Measurements from ENCODE around the gene ADAM12.

The ADAM12 gene

DNA sequence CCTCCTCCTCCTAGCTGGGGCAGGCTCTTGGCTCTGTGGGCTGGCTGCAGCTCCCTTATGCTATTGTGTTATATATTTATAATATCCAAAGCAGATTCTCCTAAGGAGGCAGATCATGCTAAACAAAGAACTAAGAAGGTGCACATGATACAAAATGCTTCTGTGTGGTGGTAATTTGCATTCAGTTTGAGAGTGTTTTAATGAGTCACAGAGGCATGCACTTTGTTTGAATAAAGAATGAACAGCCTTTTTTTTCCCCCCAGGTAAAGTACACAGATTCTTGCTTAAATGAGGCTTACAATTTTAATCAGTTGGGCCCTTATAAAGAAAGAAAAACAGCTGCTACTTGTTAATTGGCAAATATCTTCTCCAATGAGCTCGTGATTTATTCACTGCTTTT is 396.9 kb downstream of the ADAM12 start:
- no peak for DNase-seq
- H3K4me3 ChIP-seq (ENCODE audit: low read length): no peak overlapping the region
- H3K9me3 ChIP-seq (replicated peaks; ENCODE audit: insufficient read depth, low read length): 0 out of 2 replicates have a peak, but pooled peaks cover 2% of the 10 kb centered on the region
- H3K79me2 ChIP-seq (ENCODE audit: low read length): no peaks in the 10 kb centered on the region
- no peaks in the 10 kb centered on the region for H3K36me3 ChIP-seq (replicated peaks; ENCODE audit: insufficient read depth, low read length)
- H3K9me2 ChIP-seq (replicated peaks; ENCODE audit: insufficient read depth, low read length): no peaks in the 10 kb centered on the region
- H3K4me1 ChIP-seq (ENCODE audit: low read length): no peaks in the 10 kb centered on the region
- no peak overlapping the region for H2AFZ ChIP-seq (ENCODE audit: low read length)
- no peak overlapping the region for H3K27ac ChIP-seq (ENCODE audit: low read length)
- no peak overlapping the region for H3K9ac ChIP-seq (ENCODE audit: low read length)
- TF ChIP-seq EZH2phosphoT487 (IDR thresholded peaks at IDR 0.05; ENCODE audit: low read length): no peak
- TF ChIP-seq, protein P1, sequence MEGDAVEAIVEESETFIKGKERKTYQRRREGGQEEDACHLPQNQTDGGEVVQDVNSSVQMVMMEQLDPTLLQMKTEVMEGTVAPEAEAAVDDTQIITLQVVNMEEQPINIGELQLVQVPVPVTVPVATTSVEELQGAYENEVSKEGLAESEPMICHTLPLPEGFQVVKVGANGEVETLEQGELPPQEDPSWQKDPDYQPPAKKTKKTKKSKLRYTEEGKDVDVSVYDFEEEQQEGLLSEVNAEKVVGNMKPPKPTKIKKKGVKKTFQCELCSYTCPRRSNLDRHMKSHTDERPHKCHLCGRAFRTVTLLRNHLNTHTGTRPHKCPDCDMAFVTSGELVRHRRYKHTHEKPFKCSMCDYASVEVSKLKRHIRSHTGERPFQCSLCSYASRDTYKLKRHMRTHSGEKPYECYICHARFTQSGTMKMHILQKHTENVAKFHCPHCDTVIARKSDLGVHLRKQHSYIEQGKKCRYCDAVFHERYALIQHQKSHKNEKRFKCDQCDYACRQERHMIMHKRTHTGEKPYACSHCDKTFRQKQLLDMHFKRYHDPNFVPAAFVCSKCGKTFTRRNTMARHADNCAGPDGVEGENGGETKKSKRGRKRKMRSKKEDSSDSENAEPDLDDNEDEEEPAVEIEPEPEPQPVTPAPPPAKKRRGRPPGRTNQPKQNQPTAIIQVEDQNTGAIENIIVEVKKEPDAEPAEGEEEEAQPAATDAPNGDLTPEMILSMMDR (IDR thresholded peaks at IDR 0.05; ENCODE audit: low read length): no peak
- TF ChIP-seq EZH2 (optimal IDR thresholded peaks at IDR 0.05; ENCODE audit: low read depth, low read length): no peak
- no peaks in the 10 kb centered on the region for H3F3A ChIP-seq (ENCODE audit: insufficient read depth, low read length)
- H3K27me3 ChIP-seq (replicated peaks; ENCODE audit: insufficient read depth, low read length): peaks cover 7% of the 10 kb centered on the region
- H3K4me2 ChIP-seq (ENCODE audit: low read depth, low read length): no peak overlapping the region
- H4K20me1 ChIP-seq (ENCODE audit: insufficient read depth, low read length): no peaks in the 10 kb centered on the region

DNA sequence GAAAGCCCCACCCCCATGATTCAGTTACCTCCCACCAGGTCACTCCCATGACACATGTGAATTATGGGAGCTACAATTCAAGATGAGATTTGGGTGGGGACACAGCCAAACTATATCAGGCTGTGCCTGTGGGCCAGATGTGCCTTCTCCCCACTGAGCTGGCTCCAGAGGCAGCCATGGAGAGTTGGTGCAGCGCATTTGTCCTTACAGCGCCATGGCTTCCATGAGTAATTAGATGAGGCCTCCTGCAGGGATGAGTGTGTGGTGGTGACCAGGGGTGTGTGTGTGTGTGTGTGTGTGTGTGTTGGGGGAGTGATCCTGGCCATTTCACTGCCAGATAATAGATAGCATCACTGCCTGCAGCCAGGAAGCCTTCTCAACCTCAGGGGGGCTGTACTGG is 397.3 kb downstream of the ADAM12 start:
- Histone ChIP-seq H3K9me2 (replicated peaks; ENCODE audit: insufficient read depth, low read length) (no peaks in the 10 kb centered on the region), H3K4me2 (ENCODE audit: low read depth, low read length) (no peak overlapping the region), H3K4me1 (ENCODE audit: low read length) (no peaks in the 10 kb centered on the region), H3F3A (ENCODE audit: insufficient read depth, low read length) (no peaks in the 10 kb centered on the region), H3K79me2 (ENCODE audit: low read length) (no peaks in the 10 kb centered on the region), H3K36me3 (replicated peaks; ENCODE audit: insufficient read depth, low read length) (no peaks in the 10 kb centered on the region), H3K27me3 (replicated peaks; ENCODE audit: insufficient read depth, low read length) (peaks cover 3% of the 10 kb centered on the region), H3K4me3 (ENCODE audit: low read length) (no peak overlapping the region), H3K27ac (ENCODE audit: low read length) (no peak overlapping the region), H4K20me1 (ENCODE audit: insufficient read depth, low read length) (no peaks in the 10 kb centered on the region), H2AFZ (ENCODE audit: low read length) (no peak overlapping the region), H3K9me3 (replicated peaks; ENCODE audit: insufficient read depth, low read length) (no peaks in the 10 kb centered on the region), H3K9ac (ENCODE audit: low read length) (no peak overlapping the region)
- TF ChIP-seq EZH2phosphoT487 (IDR thresholded peaks at IDR 0.05; ENCODE audit: low read length) (no peak), EZH2 (optimal IDR thresholded peaks at IDR 0.05; ENCODE audit: low read depth, low read length) (no peak)
- TF ChIP-seq, protein P1 (IDR thresholded peaks at IDR 0.05; ENCODE audit: low read length): no peak
- no peak for DNase-seq

DNA sequence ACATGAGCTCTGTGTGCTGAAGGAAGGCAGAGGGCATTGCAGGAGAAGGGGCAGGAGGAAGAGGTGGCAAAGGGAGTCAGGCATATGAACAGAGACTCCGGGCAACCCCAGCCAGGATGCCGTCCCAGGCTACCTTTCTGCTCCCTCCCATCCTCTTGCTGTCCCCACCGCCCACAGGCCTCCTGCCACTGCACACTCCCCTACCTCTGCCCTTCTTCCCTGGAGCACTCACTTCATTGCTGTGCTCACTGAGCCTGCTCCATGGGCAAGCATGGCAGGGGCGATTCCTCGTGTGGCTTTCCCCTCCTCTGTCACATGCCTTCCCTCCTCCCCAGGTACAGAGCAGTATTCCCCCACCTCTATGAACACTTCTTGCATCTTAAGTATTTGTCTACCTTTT is 398.5 kb downstream of the ADAM12 start:
- no peak overlapping the region for H3K27ac ChIP-seq (ENCODE audit: low read length)
- no peaks in the 10 kb centered on the region; the same call in 1 of the 2 replicates for H3K27me3 ChIP-seq (replicated peaks; ENCODE audit: insufficient read depth, low read length)
- no peaks in the 10 kb centered on the region for H4K20me1 ChIP-seq (ENCODE audit: insufficient read depth, low read length)
- no peak overlapping the region for H2AFZ ChIP-seq (ENCODE audit: low read length)
- H3K4me2 ChIP-seq (ENCODE audit: low read depth, low read length): no peak overlapping the region
- no peaks in the 10 kb centered on the region for H3K9me2 ChIP-seq (replicated peaks; ENCODE audit: insufficient read depth, low read length)
- no peaks in the 10 kb centered on the region for H3K79me2 ChIP-seq (ENCODE audit: low read length)
- no peak overlapping the region for H3K4me3 ChIP-seq (ENCODE audit: low read length)
- no peak for TF ChIP-seq EZH2phosphoT487 (IDR thresholded peaks at IDR 0.05; ENCODE audit: low read length)
- TF ChIP-seq, protein P1 (IDR thresholded peaks at IDR 0.05; ENCODE audit: low read length): no peak
- no peak for TF ChIP-seq EZH2 (optimal IDR thresholded peaks at IDR 0.05; ENCODE audit: low read depth, low read length)
- no peaks in the 10 kb centered on the region for H3K9me3 ChIP-seq (replicated peaks; ENCODE audit: insufficient read depth, low read length)
- no peaks in the 10 kb centered on the region for H3F3A ChIP-seq (ENCODE audit: insufficient read depth, low read length)
- H3K9ac ChIP-seq (ENCODE audit: low read length): no peak overlapping the region
- no peaks in the 10 kb centered on the region for H3K36me3 ChIP-seq (replicated peaks; ENCODE audit: insufficient read depth, low read length)
- DNase-seq: no peak
- H3K4me1 ChIP-seq (ENCODE audit: low read length): no peaks in the 10 kb centered on the region
